GM12878 (cell line): Measurements from ENCODE around the gene SCAP. TPM values are rescaled to one million over a fixed set of nuclear protein-coding genes. Genes with fewer than 3 reads are reported as not detected.

Experiments
- ATAC-seq: fragments of 200-7000 bp; cut with Tn5 transposase; 3 replicates; pipeline ENCODE4 v1.9.1; 2020; ENCODE audit warnings: mild to moderate bottlenecking, moderate library complexity
- BruUV-seq: library from RNA; stranded (reverse); fragments of 400-500 nt; replicated peaks from 2 replicates; lab custom pipeline; 2021; lab: Mats Ljungman, UMichigan
- CTCF ChIA-PET: fragments of 300-600 bp; sonication (Branson Sonifier 250); formaldehyde crosslinking; extraction: SDS; loops from one replicate; lab custom pipeline; 2021; ENCODE audit warnings: inconsistent platforms; lab: Yijun Ruan, JAX
- POLR2A ChIA-PET: fragments of 350-600 bp; formaldehyde crosslinking; extraction: SDS; loops from one replicate; lab custom pipeline; 2021; ENCODE audit warnings: inconsistent platforms; lab: Charles Lee
- RAD21 ChIA-PET: fragments of 300-600 bp; sonication (Branson Sonifier 250); formaldehyde crosslinking; loops from one replicate; lab custom pipeline; 2023; ENCODE audit warnings: antibody characterized with exemption; ENCODE audit not compliant: unreplicated experiment; lab: Charles Lee
- SMC1A ChIA-PET: fragments of 300-600 bp; sonication (Branson Sonifier 250); formaldehyde crosslinking; loops from one replicate; lab custom pipeline; 2023; ENCODE audit not compliant: unreplicated experiment, uncharacterized antibody; lab: Charles Lee
- DNase-seq: peaks from one replicate; pipeline ENCODE4 v3.0.0-alpha.2; 2011; ENCODE audit warnings: low read depth, low spot score
- FAIRE-seq: peaks from 3 replicates; lab custom pipeline; 2011; peaks lifted over from hg19 to GRCh38; lab: Jason Lieb, UNC
- H2AFZ ChIP-seq: 2 replicates; pipeline ENCODE4 v1.6.0; 2011; ENCODE audit warnings: low read depth, low read length, control low read depth; ENCODE audit not compliant: control insufficient read depth
- H3K27ac ChIP-seq: 2 replicates; pipeline ENCODE4 v1.5.1; 2011; ENCODE audit warnings: control low read depth; ENCODE audit not compliant: control insufficient read depth, insufficient read depth
- H3K27me3 ChIP-seq, 2 experiments: replicated peaks in 1 of 2; 2 replicates each; pipeline versions ENCODE4 v1.6.0 to v1.6.1; 2011; ENCODE audit warnings: low read length in 1 of 2; ENCODE audit not compliant: control insufficient read depth in 2 of 2, insufficient read depth in 2 of 2
- H3K36me3 ChIP-seq, 2 experiments: 2 replicates each; pipeline ENCODE4 v1.5.1; 2011; ENCODE audit warnings: low read length in 1 of 2; ENCODE audit not compliant: control insufficient read depth in 2 of 2, insufficient read depth in 2 of 2
- H3K4me1 ChIP-seq: 2 replicates; pipeline ENCODE4 v1.6.1; 2011; ENCODE audit warnings: mild to moderate bottlenecking, low read length, moderate library complexity, mixed read lengths; ENCODE audit not compliant: control insufficient read depth, insufficient read depth
- H3K4me2 ChIP-seq: 2 replicates; pipeline ENCODE4 v1.6.0; 2011; ENCODE audit warnings: control low read depth; ENCODE audit not compliant: control insufficient read depth, insufficient read depth
- H3K4me3 ChIP-seq: fragments of 200-600 bp; sonication (generic); 2 replicates; pipeline ENCODE4 v1.5.1; 2016
- H3K79me2 ChIP-seq: 2 replicates; pipeline ENCODE4 v1.6.0; 2011; ENCODE audit warnings: low read length; ENCODE audit not compliant: control insufficient read depth, insufficient read depth
- H3K9ac ChIP-seq: 2 replicates; pipeline ENCODE4 v1.8.0; 2011; ENCODE audit warnings: low read length, control low read depth, mixed read lengths; ENCODE audit not compliant: control insufficient read depth, insufficient read depth
- H3K9me3 ChIP-seq: replicated peaks from 3 replicates; pipeline ENCODE4 v1.5.1; 2011; ENCODE audit warnings: mild to moderate bottlenecking, low read length; ENCODE audit not compliant: control insufficient read depth, insufficient read depth
- H4K20me1 ChIP-seq: 2 replicates; pipeline ENCODE4 v1.6.0; 2011; ENCODE audit not compliant: control insufficient read depth, insufficient read depth
- CHD1 ChIP-seq: IDR thresholded peaks from 2 replicates; pipeline ENCODE4 v1.6.1; 2012; ENCODE audit warnings: low read depth, low read length, improper control_type of control experiment
- CHD2 ChIP-seq: IDR thresholded peaks from 2 replicates; pipeline ENCODE4 v1.6.1; 2011; ENCODE audit warnings: low read depth, low read length, improper control_type of control experiment, borderline replicate concordance
- E2F8 ChIP-seq: fragments of 450-650 bp; IDR thresholded peaks from 2 replicates; pipeline ENCODE4 v1.6.1; 2018; ENCODE audit warnings: mild to moderate bottlenecking, low read depth, moderate library complexity; ENCODE audit not compliant: partially characterized antibody
- FOXK2 ChIP-seq: fragments of 450-650 bp; IDR thresholded peaks from 2 replicates; pipeline ENCODE4 v1.6.1; 2017; ENCODE audit warnings: mild to moderate bottlenecking, moderate library complexity
- KAT2A ChIP-seq: conservative IDR thresholded peaks from 2 replicates; pipeline ENCODE4 v1.6.1; 2011; ENCODE audit warnings: low read depth, low read length; ENCODE audit not compliant: control insufficient read depth
- KDM1A ChIP-seq: fragments of 200-600 bp; sonication (generic); IDR thresholded peaks from 2 replicates; pipeline ENCODE4 v1.6.1; 2016; ENCODE audit warnings: borderline replicate concordance
- POLR2AphosphoS5 ChIP-seq: IDR thresholded peaks from 2 replicates; pipeline ENCODE4 v1.6.1; 2011; ENCODE audit warnings: mild to moderate bottlenecking, low read length, inconsistent platforms
- RELB ChIP-seq: fragments of 450-650 bp; IDR thresholded peaks from 2 replicates; pipeline ENCODE4 v1.6.1; 2017; ENCODE audit warnings: low read depth, mild to moderate bottlenecking, moderate library complexity
- RFX5 ChIP-seq: IDR thresholded peaks from 2 replicates; pipeline ENCODE4 v1.6.1; 2011; ENCODE audit warnings: low read depth, low read length, improper control_type of control experiment
- SIN3A ChIP-seq: IDR thresholded peaks from 2 replicates; pipeline ENCODE4 v1.6.1; 2012; ENCODE audit warnings: low read depth, low read length, improper control_type of control experiment
- SKIL ChIP-seq: fragments of 450-650 bp; IDR thresholded peaks from 2 replicates; pipeline ENCODE4 v1.6.1; 2017; ENCODE audit warnings: mild to moderate bottlenecking, low read depth, inconsistent platforms; ENCODE audit not compliant: poor library complexity, severe bottlenecking
- TCF12 ChIP-seq: IDR thresholded peaks from 2 replicates; pipeline ENCODE4 v1.6.1; 2011; ENCODE audit warnings: low read depth, mild to moderate bottlenecking, low read length
- TCF3 ChIP-seq: IDR thresholded peaks from 2 replicates; pipeline ENCODE4 v1.6.1; 2012; ENCODE audit warnings: low read depth, mild to moderate bottlenecking, low read length, borderline replicate concordance; ENCODE audit not compliant: insufficient read depth
- WGBS: methylation state at CpG from one replicate; pipeline ENCODE4 v1.1.6; 2016; ENCODE audit warnings: low lambda C conversion rate; ENCODE audit not compliant: insufficient replicate concordance, insufficient coverage; ENCODE audit errors: missing lambda C conversion rate; 5-methylcytosine and 5-hydroxymethylcytosine counted together
- in situ Hi-C: fragments of 300-500 bp; cut with MboI; formaldehyde crosslinking; loops from 9 replicates; pipeline ENCODE4 v1.14.3; 2018; ENCODE audit warnings: mixed read lengths
- intact Hi-C: fragments of 100-400 bp; cut with micrococcal nuclease; formaldehyde crosslinking; loops from one replicate; pipeline ENCODE4 v1.14.2; 2022; ENCODE audit not compliant: unreplicated experiment
- polyA plus RNA-seq, 11 experiments: library from polyadenylated mRNA; depleted of rRNA in 4 of 11; unstranded in 6 of 11; stranded (reverse) in 5 of 11; fragments of >200 nt; fragmentation: Nextera tagmentation in 4 of 11; fragmentation: Illumina TruSeq in 1 of 11; extraction: Ambion mirVana in 4 of 11; extraction: Trizol in 1 of 11; gene quantifications; 1 replicate in 1 of 11; 2 replicates in 10 of 11; pipeline versions ENCODE4 v1.2.1 to v1.2.3, GENCODE V29; 2011 to 2016; ENCODE audit warnings: inconsistent platforms in 2 of 11, missing spikeins in 2 of 11, low read depth in 1 of 11
- total RNA-seq, 4 experiments: library from RNA; depleted of rRNA in 3 of 4; stranded (reverse); fragments of >200 nt in 3 of 4; fragmentation: Illumina TruSeq in 1 of 4; extraction: Trizol in 1 of 4; gene quantifications; 2 replicates each; pipeline versions ENCODE4 v1.2.1 to v1.2.3, GENCODE V29; 2013 to 2021
- TF ChIP-seq, protein P1 (sequence below): fragments of 450-650 bp; IDR thresholded peaks from 2 replicates; pipeline ENCODE4 v1.6.1; 2017; ENCODE audit warnings: antibody characterized with exemption, mild to moderate bottlenecking, moderate library complexity

SCAP gene
- total and polyA plus RNA-seq, 10 of the 15 experiments (the other 5 are each of a cell fraction or from before 2014, with no cell fraction given): 1.5 to 64.1 (median 27.9) TPM

GRCh38 chr3:47455806-47456452, 19.8 kb downstream of the SCAP start:
- no peak overlapping the region for H3K4me3 ChIP-seq
- ChIA-PET SMC1A (interaction anchor here (1.0 kb wide), 1 partner anchor 20 kb away, joined by 4 read pairs; no protein-coding TSS in a partner anchor), CTCF (interaction anchor here (2.4 kb wide), 1 partner anchor 35 kb away, joined by 8 read pairs; no protein-coding TSS in a partner anchor), POLR2A (no interaction called here), RAD21 (no interaction called here)
- no peak overlapping the region for H3K9ac ChIP-seq
- no peak overlapping the region for H2AFZ ChIP-seq
- H3K27ac ChIP-seq: no peak overlapping the region
- H3K27me3 ChIP-seq: no peaks in the 10 kb centered on the region
- FAIRE-seq (no peak), ATAC-seq (no peak), DNase-seq (no peak)
- H3K36me3 ChIP-seq: no peaks in the 10 kb centered on the region; a peak in 1 of 4 replicates
- peaks cover 2% of the 10 kb centered on the region; the same call in 2 of the 3 replicates for H3K9me3 ChIP-seq
- H4K20me1 ChIP-seq: no peaks in the 10 kb centered on the region
- WGBS: 80% methylated on average over 3 of the region's 3 CpGs
- H3K79me2 ChIP-seq: peaks cover 14% of the 10 kb centered on the region
- no peak overlapping the region for H3K4me2 ChIP-seq
- no TSS peak for BruUV-seq
- intact Hi-C loops (no loop called here), in situ Hi-C loops (no loop called here)
- H3K4me1 ChIP-seq: no peaks in the 10 kb centered on the region
- TF ChIP-seq TCF3 (no peak), SIN3A (no peak), RELB (no peak), KAT2A (no peak), E2F8 (no peak), SKIL (no peak), FOXK2 (no peak), RFX5 (no peak), CHD2 (no peak), KDM1A (no peak), TCF12 (no peak), CHD1 (no peak), POLR2AphosphoS5 (no peak)
- TF ChIP-seq, protein P1, sequence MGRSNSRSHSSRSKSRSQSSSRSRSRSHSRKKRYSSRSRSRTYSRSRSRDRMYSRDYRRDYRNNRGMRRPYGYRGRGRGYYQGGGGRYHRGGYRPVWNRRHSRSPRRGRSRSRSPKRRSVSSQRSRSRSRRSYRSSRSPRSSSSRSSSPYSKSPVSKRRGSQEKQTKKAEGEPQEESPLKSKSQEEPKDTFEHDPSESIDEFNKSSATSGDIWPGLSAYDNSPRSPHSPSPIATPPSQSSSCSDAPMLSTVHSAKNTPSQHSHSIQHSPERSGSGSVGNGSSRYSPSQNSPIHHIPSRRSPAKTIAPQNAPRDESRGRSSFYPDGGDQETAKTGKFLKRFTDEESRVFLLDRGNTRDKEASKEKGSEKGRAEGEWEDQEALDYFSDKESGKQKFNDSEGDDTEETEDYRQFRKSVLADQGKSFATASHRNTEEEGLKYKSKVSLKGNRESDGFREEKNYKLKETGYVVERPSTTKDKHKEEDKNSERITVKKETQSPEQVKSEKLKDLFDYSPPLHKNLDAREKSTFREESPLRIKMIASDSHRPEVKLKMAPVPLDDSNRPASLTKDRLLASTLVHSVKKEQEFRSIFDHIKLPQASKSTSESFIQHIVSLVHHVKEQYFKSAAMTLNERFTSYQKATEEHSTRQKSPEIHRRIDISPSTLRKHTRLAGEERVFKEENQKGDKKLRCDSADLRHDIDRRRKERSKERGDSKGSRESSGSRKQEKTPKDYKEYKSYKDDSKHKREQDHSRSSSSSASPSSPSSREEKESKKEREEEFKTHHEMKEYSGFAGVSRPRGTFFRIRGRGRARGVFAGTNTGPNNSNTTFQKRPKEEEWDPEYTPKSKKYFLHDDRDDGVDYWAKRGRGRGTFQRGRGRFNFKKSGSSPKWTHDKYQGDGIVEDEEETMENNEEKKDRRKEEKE: no peak
